Testis (tissue), 3 donors: ENCODE results near the gene DOCK11. TPM values are rescaled to one million over a fixed set of nuclear protein-coding genes. Genes with fewer than 3 reads are reported as not detected.

ENCODE experiments used
- DNase-seq: peaks from one replicate; pipeline ENCODE4 v3.0.0-alpha.2; 2019
- H3K27ac ChIP-seq, 2 donors: fragments of 200-600 bp; sonication (generic); one replicate each; pipeline ENCODE4 v1.5.1; 2019
- H3K27me3 ChIP-seq: fragments of 200-600 bp; sonication (generic); one replicate; pipeline ENCODE4 v1.5.1; 2019
- H3K36me3 ChIP-seq: fragments of 200-600 bp; sonication (generic); one replicate; pipeline ENCODE4 v1.5.1; 2017; ENCODE audit warnings: low read depth; ENCODE audit errors: missing control alignments
- H3K4me1 ChIP-seq: fragments of 200-600 bp; sonication (generic); one replicate; pipeline ENCODE4 v1.5.1; 2019
- H3K4me3 ChIP-seq, 2 donors: fragments of 200-600 bp; sonication (generic); one replicate each; pipeline ENCODE4 v1.5.1; 2017 to 2019
- H3K9me3 ChIP-seq: fragments of 200-600 bp; sonication (generic); one replicate; pipeline ENCODE4 v1.5.1; 2017
- CTCF ChIP-seq, 3 experiments: fragments of 450-650 bp in 2 of 3; fragments of 200-600 bp in 1 of 3; sonication (generic) in 1 of 3; IDR thresholded peaks; one replicate each; pipeline ENCODE4 v1.5.1; 2016 to 2019; ENCODE audit warnings: antibody characterized with exemption in 3 of 3, mild to moderate bottlenecking in 2 of 3, moderate library complexity in 1 of 3
- POLR2A ChIP-seq: fragments of 450-650 bp; IDR thresholded peaks from one replicate; pipeline ENCODE4 v1.6.1; 2017; ENCODE audit warnings: antibody characterized with exemption, mild to moderate bottlenecking, moderate library complexity
- WGBS, 2 donors: methylation state at CpG; one replicate each; pipeline ENCODE4 v1.1.5; 2018; 5-methylcytosine and 5-hydroxymethylcytosine counted together
- intact Hi-C: fragments of 100-400 bp; cut with DNase I; formaldehyde crosslinking; loops from one replicate; pipeline ENCODE4 v1.15.1; 2023; ENCODE audit warnings: low total_unique reads
- polyA plus RNA-seq: library from polyadenylated mRNA; stranded (reverse); fragments of 350-450 nt; fragmentation: Illumina TruSeq; extraction: RNeasy Lipid Tissue Mini Kit (QIAGEN cat#74804); gene quantifications from one replicate; pipeline ENCODE4 v1.2.3, GENCODE V29; 2014; ENCODE audit warnings: low read depth, low replicate concordance; ENCODE audit not compliant: insufficient read depth
- total RNA-seq, 2 donors: library from RNA; depleted of rRNA; stranded (reverse); fragments of >200 nt; gene quantifications; one replicate each; pipeline ENCODE4 v1.2.3, GENCODE V29; 2016

DOCK11 gene
- total and polyA plus RNA-seq, 3 donors from 2014 or later: 4.3 to 5.9 (median 5.8) TPM

GRCh38 chrX:118596390-118596789, 100.8 kb downstream of the DOCK11 start:
- Histone ChIP-seq H3K36me3 (no peaks in the 10 kb centered on the region), H3K4me3 (no peak overlapping the region), H3K4me1 (no peaks in the 10 kb centered on the region), H3K9me3 (no peaks in the 10 kb centered on the region), H3K27me3 (no peaks in the 10 kb centered on the region), H3K27ac (no peak overlapping the region)
- TF ChIP-seq CTCF (IDR thresholded peaks at IDR 0.05) (no peak), POLR2A (no peak)
- DNase-seq: no peak
- intact Hi-C loops: no loop called here

GRCh38 chrX:118603981-118604380, 108.4 kb downstream of the DOCK11 start:
- H3K9me3 ChIP-seq: no peaks in the 10 kb centered on the region
- TF ChIP-seq POLR2A (no peak), CTCF (IDR thresholded peaks at IDR 0.05) (peak; percentile 14 to 70 (median 49))
- 13 to 21% methylated on average over 7 of the region's 7 CpGs for WGBS, 2 donors
- intact Hi-C loops: no loop called here
- H3K4me1 ChIP-seq: no peaks in the 10 kb centered on the region
- no peak overlapping the region for H3K27ac ChIP-seq
- no peak overlapping the region for H3K4me3 ChIP-seq
- peak; percentile 43 for DNase-seq
- no peaks in the 10 kb centered on the region for H3K36me3 ChIP-seq
- no peaks in the 10 kb centered on the region for H3K27me3 ChIP-seq

GRCh38 chrX:118612290-118612689, 116.7 kb downstream of the DOCK11 start:
- Histone ChIP-seq H3K4me1 (no peaks in the 10 kb centered on the region), H3K27ac (no peak overlapping the region), H3K4me3 (no peak overlapping the region), H3K9me3 (no peaks in the 10 kb centered on the region), H3K27me3 (no peaks in the 10 kb centered on the region), H3K36me3 (no peaks in the 10 kb centered on the region)
- no peak for DNase-seq
- intact Hi-C loops: no loop called here
- TF ChIP-seq POLR2A (no peak), CTCF (IDR thresholded peaks at IDR 0.05) (no peak)
- 94 to 98% methylated on average over 2 of the region's 2 CpGs for WGBS, 2 donors

GRCh38 chrX:118614150-118614549, 118.5 kb downstream of the DOCK11 start:
- H3K27me3 ChIP-seq: no peaks in the 10 kb centered on the region
- 77 to 87% methylated on average over 1 of the region's 1 CpG for WGBS, 2 donors
- H3K4me3 ChIP-seq: no peak overlapping the region
- TF ChIP-seq POLR2A (no peak), CTCF (IDR thresholded peaks at IDR 0.05) (no peak)
- no peak for DNase-seq
- no peak overlapping the region for H3K27ac ChIP-seq
- no peaks in the 10 kb centered on the region for H3K36me3 ChIP-seq
- no peaks in the 10 kb centered on the region for H3K4me1 ChIP-seq
- intact Hi-C loops: no loop called here
- H3K9me3 ChIP-seq: no peaks in the 10 kb centered on the region

GRCh38 chrX:118615141-118615540, 119.5 kb downstream of the DOCK11 start:
- intact Hi-C loops: no loop called here
- no peak overlapping the region for H3K4me3 ChIP-seq
- 83 to 87% methylated on average over 3 of the region's 3 CpGs for WGBS, 2 donors
- H3K27me3 ChIP-seq: no peaks in the 10 kb centered on the region
- no peaks in the 10 kb centered on the region for H3K36me3 ChIP-seq
- H3K27ac ChIP-seq: no peak overlapping the region
- DNase-seq: no peak
- H3K9me3 ChIP-seq: no peaks in the 10 kb centered on the region
- no peaks in the 10 kb centered on the region for H3K4me1 ChIP-seq
- TF ChIP-seq POLR2A (no peak), CTCF (IDR thresholded peaks at IDR 0.05) (no peak)
